ENCODE results near the gene PRKCH. TPM values are rescaled to one million over a fixed set of nuclear protein-coding genes. Genes with fewer than 3 reads are reported as not detected.
A peak's percentile ranks its signal among the peaks of the same experiment; 100 is the strongest.

PRKCH gene
- total RNA-seq, 2 donors from 2014 or later: 18.2 to 82.4 TPM

DNA sequence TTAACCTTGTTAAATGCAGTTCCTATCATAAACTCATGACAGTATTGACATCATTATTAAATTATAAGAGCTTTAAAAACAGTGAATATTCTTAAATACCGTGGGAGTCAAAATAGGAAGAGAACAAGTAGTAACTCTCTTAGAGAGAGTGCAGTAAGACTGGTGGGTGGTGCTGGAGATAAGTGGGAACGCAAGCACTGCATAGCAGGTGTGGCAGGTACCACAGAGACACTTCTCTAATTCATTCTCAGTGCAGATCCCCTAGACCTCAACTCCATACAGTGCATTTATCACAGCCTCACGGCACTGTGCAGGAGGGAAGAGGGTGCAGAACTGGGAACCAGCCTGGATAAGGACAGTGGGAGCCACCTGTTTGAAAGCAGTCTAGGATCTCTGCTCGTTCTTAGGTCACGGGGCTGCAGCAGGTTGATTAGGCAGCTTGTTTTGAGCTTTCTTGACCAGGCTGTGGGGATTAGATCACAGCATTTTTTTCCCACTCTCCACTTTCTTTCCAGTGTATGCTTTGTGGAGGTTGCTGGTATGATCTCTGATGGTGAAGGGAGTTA, 165.6 kb downstream of the PRKCH start:
- DNase-seq (peak in 2 of 4 donors; percentile 22 to 61), ATAC-seq (peak; percentile 27)
- H3K4me1 ChIP-seq: peaks cover 80% of the 10 kb centered on the region
- H3K9me3 ChIP-seq: no peaks in the 10 kb centered on the region
- no peaks in the 10 kb centered on the region for H3K27me3 ChIP-seq
- H3K27ac ChIP-seq: peak overlapping the region; percentile 50 to 74 (median 56)
- H3K36me3 ChIP-seq (replicated peaks in 1 of 2; ENCODE audit: insufficient read depth in 1 of 2, low read depth in 2 of 2): no peaks in the 10 kb centered on the region
- H3K4me3 ChIP-seq: no peak overlapping the region
- 27 to 31% methylated on average over 4 to 5 of the region's 5 CpGs for WGBS, 2 donors
- TF ChIP-seq, protein P1, sequence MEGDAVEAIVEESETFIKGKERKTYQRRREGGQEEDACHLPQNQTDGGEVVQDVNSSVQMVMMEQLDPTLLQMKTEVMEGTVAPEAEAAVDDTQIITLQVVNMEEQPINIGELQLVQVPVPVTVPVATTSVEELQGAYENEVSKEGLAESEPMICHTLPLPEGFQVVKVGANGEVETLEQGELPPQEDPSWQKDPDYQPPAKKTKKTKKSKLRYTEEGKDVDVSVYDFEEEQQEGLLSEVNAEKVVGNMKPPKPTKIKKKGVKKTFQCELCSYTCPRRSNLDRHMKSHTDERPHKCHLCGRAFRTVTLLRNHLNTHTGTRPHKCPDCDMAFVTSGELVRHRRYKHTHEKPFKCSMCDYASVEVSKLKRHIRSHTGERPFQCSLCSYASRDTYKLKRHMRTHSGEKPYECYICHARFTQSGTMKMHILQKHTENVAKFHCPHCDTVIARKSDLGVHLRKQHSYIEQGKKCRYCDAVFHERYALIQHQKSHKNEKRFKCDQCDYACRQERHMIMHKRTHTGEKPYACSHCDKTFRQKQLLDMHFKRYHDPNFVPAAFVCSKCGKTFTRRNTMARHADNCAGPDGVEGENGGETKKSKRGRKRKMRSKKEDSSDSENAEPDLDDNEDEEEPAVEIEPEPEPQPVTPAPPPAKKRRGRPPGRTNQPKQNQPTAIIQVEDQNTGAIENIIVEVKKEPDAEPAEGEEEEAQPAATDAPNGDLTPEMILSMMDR (IDR thresholded peaks at IDR 0.05): no peak
- no peak for TF ChIP-seq POLR2A (IDR thresholded peaks at IDR 0.05)
- intact Hi-C loops (cut with DNase I): loop anchor here (10.0 kb wide), 1 partner anchor 48 kb away; no protein-coding TSS in a partner anchor

DNA sequence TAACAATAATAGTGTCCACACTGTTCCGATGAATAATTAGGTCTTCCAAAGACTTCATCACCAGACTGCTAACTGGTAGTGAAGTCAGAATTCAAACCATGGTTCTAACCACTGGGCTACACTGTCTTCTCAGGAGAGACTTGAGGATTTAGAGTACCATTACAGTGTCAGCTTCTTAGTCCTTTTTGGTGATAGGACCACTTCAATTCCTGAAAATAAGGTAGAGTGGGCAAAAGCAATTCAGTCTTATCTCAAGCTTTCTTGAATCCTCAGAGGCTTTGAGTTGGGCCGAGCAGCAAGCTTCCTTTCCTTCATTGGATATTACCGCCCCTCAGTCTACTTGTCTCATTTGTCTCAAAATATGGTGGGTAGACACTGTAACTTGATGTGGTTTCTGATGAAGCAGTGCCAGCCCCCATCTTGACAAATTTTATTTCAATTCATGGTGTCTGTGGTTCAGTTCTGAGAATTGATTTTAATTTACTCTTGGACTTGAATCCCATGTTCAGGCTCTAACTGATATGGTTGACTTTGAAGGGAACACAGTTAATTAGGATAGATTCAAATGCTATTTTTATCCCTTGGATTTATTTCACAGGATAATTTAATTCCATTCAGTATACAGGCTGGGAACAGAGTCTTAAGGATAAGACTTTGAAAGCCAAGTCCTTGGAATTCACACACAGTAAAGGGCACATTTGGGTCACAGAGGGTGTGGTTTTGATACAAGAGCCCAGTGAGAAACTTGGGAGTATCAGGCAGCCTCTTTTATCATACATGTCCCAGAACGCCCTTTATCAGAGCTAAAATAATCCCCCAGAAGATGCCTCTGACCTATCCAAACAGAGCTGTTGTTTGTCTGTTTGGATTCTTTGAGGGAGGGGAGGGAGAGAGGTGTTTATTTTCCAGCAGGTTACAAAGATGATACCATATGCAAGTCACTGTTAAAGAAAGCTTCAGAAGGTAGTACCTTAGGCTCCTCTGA, 167.3 kb downstream of the PRKCH start:
- no peak for ATAC-seq
- TF ChIP-seq, protein P1 (IDR thresholded peaks at IDR 0.05): no peak
- TF ChIP-seq POLR2A (IDR thresholded peaks at IDR 0.05): no peak
- H3K36me3 ChIP-seq (replicated peaks in 1 of 2; ENCODE audit: insufficient read depth in 1 of 2, low read depth in 2 of 2): no peaks in the 10 kb centered on the region
- WGBS, 2 donors: 74 to 76% methylated on average over 4 of the region's 4 CpGs
- H3K4me1 ChIP-seq: peaks cover 72% of the 10 kb centered on the region
- no peaks in the 10 kb centered on the region for H3K27me3 ChIP-seq
- H3K9me3 ChIP-seq: no peaks in the 10 kb centered on the region
- no peak for DNase-seq
- H3K4me3 ChIP-seq: no peak overlapping the region
- intact Hi-C loops (cut with DNase I): loop anchor here (10.0 kb wide), 1 partner anchor 46 kb away; no protein-coding TSS in a partner anchor
- peak overlapping the region in 3 of 4 donors; percentile 31 to 71 (median 43) for H3K27ac ChIP-seq

DNA sequence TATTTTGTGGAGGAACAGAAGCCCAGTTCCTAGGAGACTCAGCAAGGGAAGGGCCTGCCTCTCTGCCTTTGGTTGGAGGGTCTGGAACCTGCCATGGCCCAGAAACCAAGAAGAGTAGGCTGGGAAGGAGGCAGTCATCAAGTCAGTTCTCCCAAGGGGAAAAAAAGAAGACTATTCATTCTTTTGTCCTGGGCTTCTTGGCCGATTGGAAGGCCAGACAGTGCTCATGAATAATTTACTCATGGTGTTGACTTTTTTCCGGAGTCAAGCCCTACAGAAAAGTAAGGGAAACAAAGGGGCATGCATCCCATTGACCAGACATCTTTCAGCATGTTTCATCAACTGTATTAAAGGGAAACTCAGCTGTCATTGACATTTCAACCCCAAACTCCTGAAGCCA, 168.1 kb downstream of the PRKCH start:
- 39 to 73% methylated on average over 2 of the region's 2 CpGs for WGBS, 2 donors
- intact Hi-C loops (cut with DNase I): loop anchor here (10.0 kb wide), 1 partner anchor 45 kb away; no protein-coding TSS in a partner anchor
- no peaks in the 10 kb centered on the region for H3K9me3 ChIP-seq

DNA sequence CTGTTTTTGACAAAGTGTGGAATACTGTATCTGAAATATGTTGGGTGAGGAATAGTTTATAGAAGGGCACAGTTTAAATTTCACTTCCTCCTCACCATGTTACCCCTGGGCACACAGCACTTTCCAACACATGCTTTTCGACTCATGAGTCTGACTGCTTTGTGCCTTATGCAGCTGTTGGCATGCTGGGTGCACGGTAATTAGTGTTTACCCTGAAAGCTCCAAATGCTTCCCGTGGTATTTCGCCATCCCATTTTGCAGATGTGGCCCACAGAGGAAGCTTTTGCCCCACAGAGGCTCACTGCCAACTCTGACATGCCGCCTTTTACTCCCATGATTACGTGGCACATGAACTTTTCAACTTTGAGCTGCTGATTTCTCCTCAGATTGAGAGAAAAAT, 168.6 kb downstream of the PRKCH start:
- H3K36me3 ChIP-seq (replicated peaks in 1 of 2; ENCODE audit: insufficient read depth in 1 of 2, low read depth in 2 of 2): no peaks in the 10 kb centered on the region
- intact Hi-C loops (cut with DNase I): loop anchor here (10.0 kb wide), 1 partner anchor 45 kb away; no protein-coding TSS in a partner anchor
- ATAC-seq: no peak
- TF ChIP-seq, protein P1 (IDR thresholded peaks at IDR 0.05): no peak
- TF ChIP-seq POLR2A (IDR thresholded peaks at IDR 0.05): no peak
- peaks cover 60% of the 10 kb centered on the region for H3K4me1 ChIP-seq
- peak in 2 of 4 donors; percentile 36 to 80 for DNase-seq
- H3K9me3 ChIP-seq: no peaks in the 10 kb centered on the region
- peak overlapping the region in 2 of 4 donors; percentile 31 to 71 for H3K27ac ChIP-seq
- H3K4me3 ChIP-seq: no peak overlapping the region
- WGBS, 2 donors: 63 to 73% methylated on average over 6 of the region's 6 CpGs
- H3K27me3 ChIP-seq: no peaks in the 10 kb centered on the region

More for the DNA sequence above, 168.1 kb downstream of the PRKCH start:
- no peak for TF ChIP-seq POLR2A (IDR thresholded peaks at IDR 0.05)
- TF ChIP-seq, protein P1 (IDR thresholded peaks at IDR 0.05): no peak
- peaks cover 64% of the 10 kb centered on the region for H3K4me1 ChIP-seq
- H3K4me3 ChIP-seq: no peak overlapping the region
- ATAC-seq: no peak
- no peak for DNase-seq
- peak overlapping the region in 3 of 4 donors; percentile 31 to 71 (median 43) for H3K27ac ChIP-seq
- H3K36me3 ChIP-seq (replicated peaks in 1 of 2; ENCODE audit: insufficient read depth in 1 of 2, low read depth in 2 of 2): no peaks in the 10 kb centered on the region
- no peaks in the 10 kb centered on the region for H3K27me3 ChIP-seq

Data from body of pancreas (tissue), 4 donors.